Peyer's patch (tissue), 4 donors: Measurements from ENCODE around the gene LMLN. TPM values are rescaled to one million over a fixed set of nuclear protein-coding genes. Genes with fewer than 3 reads are reported as not detected.
"Not testable (repeated sequence)": the region's sequence is repeated elsewhere in the genome, so short reads cannot be mapped to it uniquely, and the experiment has no call there.

Experiments
- DNase-seq, 3 donors: peaks; one replicate each; pipeline ENCODE4 v3.0.0-alpha.2; 2017 to 2019
- H3K27ac ChIP-seq, 4 donors: fragments of 200-600 bp; sonication (generic); one replicate each; pipeline ENCODE4 v1.5.1; 2016 to 2019
- H3K27me3 ChIP-seq, 2 donors: fragments of 200-600 bp; sonication (generic); one replicate each; pipeline ENCODE4 v1.5.1; 2019
- H3K36me3 ChIP-seq, 3 donors: fragments of 200-600 bp; sonication (generic); one replicate each; pipeline ENCODE4 v1.5.1; 2016 to 2019
- H3K4me1 ChIP-seq, 4 donors: fragments of 200-600 bp; sonication (generic); one replicate each; pipeline ENCODE4 v1.5.1; 2016 to 2019
- H3K4me3 ChIP-seq, 4 donors: fragments of 200-600 bp; sonication (generic); 1 replicate in 3 of 4; 2 replicates in 1 of 4; pipeline ENCODE4 v1.5.1; 2016 to 2019; ENCODE audit warnings: mild to moderate bottlenecking in 1 of 4
- H3K9me3 ChIP-seq, 4 donors: fragments of 200-600 bp; sonication (generic); one replicate each; pipeline ENCODE4 v1.5.1; 2016 to 2019; ENCODE audit warnings: mild to moderate bottlenecking in 1 of 4
- CTCF ChIP-seq, 6 experiments: fragments of 450-650 bp in 4 of 6; fragments of 200-600 bp in 2 of 6; sonication (generic) in 1 of 6; IDR thresholded peaks; one replicate each; pipeline ENCODE4 v1.5.1; 2017 to 2019; ENCODE audit warnings: antibody characterized with exemption in 6 of 6, mild to moderate bottlenecking in 3 of 6, moderate library complexity in 1 of 6
- POLR2A ChIP-seq, 2 donors: fragments of 450-650 bp; IDR thresholded peaks; one replicate each; pipeline ENCODE4 v1.5.1; 2017; ENCODE audit warnings: antibody characterized with exemption in 2 of 2, mild to moderate bottlenecking in 2 of 2, moderate library complexity in 2 of 2
- total RNA-seq, 4 donors: library from RNA; depleted of rRNA; stranded (reverse); fragments of >200 nt; gene quantifications; one replicate each; pipeline ENCODE4 v1.1.0, GENCODE V29; 2016

Gene LMLN
- total RNA-seq, 4 donors from 2014 or later: 0.83 to 6.2 (median 4.2) TPM

DNA sequence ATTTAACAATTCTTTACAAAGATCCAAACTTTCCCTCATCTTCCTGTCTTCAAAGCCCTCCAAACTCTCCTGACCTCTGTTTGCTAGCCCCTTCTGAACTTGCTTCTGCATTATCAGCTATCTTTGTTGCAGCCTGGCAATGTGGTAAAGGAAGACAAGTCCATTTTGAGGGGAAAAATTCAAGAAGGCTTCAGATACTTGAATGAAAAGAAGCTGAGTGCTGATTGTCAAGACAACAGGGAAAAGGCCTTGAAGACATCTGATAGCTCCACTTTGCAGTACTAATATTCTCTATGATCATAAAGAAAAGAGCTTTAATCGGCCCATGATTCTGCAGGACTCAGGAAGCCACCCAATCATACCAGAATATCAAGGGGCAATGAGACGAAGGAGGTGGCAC lies 91.8 kb downstream of the LMLN start:
- Histone ChIP-seq H3K4me1 (no peaks in the 10 kb centered on the region), H3K27ac (no peak overlapping the region), H3K36me3 (no peaks in the 10 kb centered on the region), H3K27me3 (no peaks in the 10 kb centered on the region), H3K9me3 (no peaks in the 10 kb centered on the region), H3K4me3 (no peak overlapping the region)
- DNase-seq: no peak
- TF ChIP-seq POLR2A (IDR thresholded peaks at IDR 0.05) (no peak), CTCF (IDR thresholded peaks at IDR 0.05) (no peak)

DNA sequence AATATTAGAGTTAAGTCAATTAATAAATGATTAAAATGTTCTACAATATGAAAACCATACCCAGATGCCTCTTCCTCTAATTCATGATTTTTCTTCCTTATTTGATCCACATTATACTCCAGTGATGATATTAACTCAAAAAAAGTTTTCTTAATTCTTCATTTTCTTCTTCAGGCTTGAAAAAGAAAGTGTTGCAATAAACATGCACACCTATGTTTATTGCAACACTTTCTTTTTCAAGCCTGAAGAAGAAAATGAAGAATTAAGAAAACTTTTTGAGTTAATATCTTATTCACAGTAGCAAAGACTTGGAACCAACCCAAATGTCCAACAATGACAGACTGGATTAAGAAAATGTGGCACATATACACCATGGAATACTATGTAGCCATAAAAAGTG lies 93.4 kb downstream of the LMLN start:
- not testable (repeated sequence) for H3K4me3 ChIP-seq, H3K27ac ChIP-seq, H3K9me3 ChIP-seq, H3K27me3 ChIP-seq, H3K36me3 ChIP-seq, H3K4me1 ChIP-seq, DNase-seq

DNA sequence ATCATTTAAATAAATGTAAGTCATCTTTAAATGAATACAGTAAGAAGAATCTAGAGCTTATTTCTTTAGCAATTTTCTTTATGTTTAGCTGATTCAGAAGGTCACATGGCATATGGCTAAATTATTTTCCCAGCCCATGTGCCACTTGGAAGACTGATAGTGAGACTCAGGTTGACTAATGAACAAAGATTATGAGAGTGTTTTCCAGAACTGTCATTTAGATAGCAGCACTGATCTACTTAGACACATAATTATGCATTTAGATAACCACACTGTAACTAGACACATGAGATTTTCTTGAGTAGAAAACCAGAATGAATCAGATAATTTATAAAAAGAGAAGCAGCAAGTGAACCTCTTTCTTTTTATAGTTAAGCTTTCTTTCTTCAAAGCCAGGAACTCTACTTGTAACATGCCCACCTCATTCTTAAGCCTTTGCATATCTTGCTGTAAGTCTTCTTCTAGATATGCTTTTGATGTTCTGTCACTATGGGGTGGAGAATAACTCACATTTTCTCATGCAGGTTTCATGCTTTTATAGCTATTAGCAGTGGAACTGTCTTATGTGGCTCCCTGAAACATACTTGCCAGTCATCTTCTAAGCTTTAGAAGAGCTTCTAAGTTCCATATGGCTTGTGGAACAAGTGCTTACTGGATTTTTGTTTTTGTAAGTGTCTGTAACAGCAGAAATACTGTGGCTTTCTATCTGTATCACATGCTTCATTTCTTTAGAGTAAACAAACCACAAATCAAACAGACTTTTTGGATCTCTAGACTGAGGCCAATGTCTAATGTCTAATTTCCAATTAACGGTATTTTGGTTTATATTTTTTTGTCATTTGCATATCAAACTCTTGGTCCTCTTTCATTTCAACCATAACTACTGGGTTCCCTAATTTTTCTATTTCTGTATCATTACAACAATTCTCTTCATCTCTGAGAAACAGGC lies 101.4 kb downstream of the LMLN start:
- Histone ChIP-seq H3K36me3 (no peaks in the 10 kb centered on the region), H3K27ac (no peak overlapping the region), H3K4me1 (no peaks in the 10 kb centered on the region), H3K27me3 (no peaks in the 10 kb centered on the region), H3K4me3 (no peak overlapping the region), H3K9me3 (no peaks in the 10 kb centered on the region)
- DNase-seq: no peak
- TF ChIP-seq POLR2A (IDR thresholded peaks at IDR 0.05) (no peak), CTCF (IDR thresholded peaks at IDR 0.05) (no peak)

DNA sequence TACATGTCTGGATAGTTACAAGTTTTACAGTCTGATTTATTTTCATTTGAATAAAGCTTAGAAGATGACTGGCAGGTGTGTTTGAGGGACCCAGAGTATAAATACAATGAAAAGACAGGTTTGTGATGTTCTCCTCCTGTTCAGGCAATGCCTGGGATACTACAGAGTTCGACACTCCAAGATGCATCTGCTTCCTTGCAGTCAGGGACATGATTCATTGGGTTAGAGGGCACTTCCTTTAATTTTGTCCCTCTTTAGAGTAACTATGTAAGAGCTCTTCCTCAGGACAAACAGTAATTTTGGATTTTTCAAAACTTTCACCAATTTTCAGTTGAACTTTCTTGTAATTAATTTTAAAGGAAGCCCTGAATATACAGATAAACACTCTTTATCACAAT lies 102.0 kb downstream of the LMLN start:
- Histone ChIP-seq H3K36me3 (no peaks in the 10 kb centered on the region), H3K27ac (no peak overlapping the region), H3K9me3 (no peaks in the 10 kb centered on the region), H3K4me3 (no peak overlapping the region), H3K27me3 (no peaks in the 10 kb centered on the region), H3K4me1 (no peaks in the 10 kb centered on the region)
- no peak for DNase-seq
- TF ChIP-seq CTCF (IDR thresholded peaks at IDR 0.05): no peak
- no peak for TF ChIP-seq POLR2A (IDR thresholded peaks at IDR 0.05)

- no peaks in the 10 kb centered on the region for H3K4me1 ChIP-seq
- no peaks in the 10 kb centered on the region for H3K27me3 ChIP-seq
- DNase-seq: no peak
- TF ChIP-seq CTCF (IDR thresholded peaks at IDR 0.05) (no peak), POLR2A (IDR thresholded peaks at IDR 0.05) (no peak)
- no peaks in the 10 kb centered on the region for H3K9me3 ChIP-seq
- no peak overlapping the region for H3K4me3 ChIP-seq
- H3K36me3 ChIP-seq: no peaks in the 10 kb centered on the region
- H3K27ac ChIP-seq: no peak overlapping the region
These were observed 104.4 kb downstream of the LMLN start for GRCh38 chr3:198064420-198064819.

DNA sequence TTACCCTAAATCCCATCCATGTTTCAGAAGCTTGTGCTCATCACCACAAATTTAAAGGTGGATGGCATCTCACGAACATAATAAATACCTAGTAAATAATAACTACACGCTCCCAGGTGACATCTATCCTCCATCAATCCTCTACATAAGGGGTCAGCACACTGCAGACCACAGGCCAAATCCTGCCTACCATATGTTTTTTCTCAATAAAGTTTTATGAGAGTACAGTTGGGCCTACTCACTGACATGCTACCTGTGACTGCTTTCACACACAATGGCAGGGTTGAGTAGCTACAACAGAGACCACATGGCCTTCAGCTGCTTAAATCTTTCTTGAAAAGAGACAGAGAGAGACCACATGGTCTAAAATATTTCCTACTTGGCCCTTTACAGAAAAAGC lies 105.9 kb downstream of the LMLN start:
- no peak overlapping the region for H3K27ac ChIP-seq
- no peaks in the 10 kb centered on the region for H3K27me3 ChIP-seq
- no peaks in the 10 kb centered on the region for H3K36me3 ChIP-seq
- no peaks in the 10 kb centered on the region for H3K4me1 ChIP-seq
- DNase-seq: no peak
- TF ChIP-seq POLR2A (IDR thresholded peaks at IDR 0.05): no peak
- no peak for TF ChIP-seq CTCF (IDR thresholded peaks at IDR 0.05)
- no peak overlapping the region for H3K4me3 ChIP-seq
- no peaks in the 10 kb centered on the region for H3K9me3 ChIP-seq
